Frontal cortex (tissue), 4 donors: ENCODE data around the gene UBR3. TPM values are rescaled to one million over a fixed set of nuclear protein-coding genes. Genes with fewer than 3 reads are reported as not detected.

Source experiments
- DNase-seq, 2 donors: peaks; one replicate each; pipeline ENCODE4 v3.0.0; 2012; ENCODE audit warnings: low spot score in 2 of 2
- FAIRE-seq: peaks from 2 replicates; lab custom pipeline; 2012; peaks lifted over from hg19 to GRCh38; lab: Jason Lieb, UNC
- total RNA-seq: library from RNA; depleted of rRNA; stranded (reverse); fragments of >200 nt; gene quantifications from one replicate; pipeline ENCODE4 v1.2.3, GENCODE V29; 2014
- donor health status: control.
- donor health status: control.
- donor health status: control.

Gene UBR3
- total RNA-seq, 1 donor from 2014 or later: 109 TPM

DNA sequence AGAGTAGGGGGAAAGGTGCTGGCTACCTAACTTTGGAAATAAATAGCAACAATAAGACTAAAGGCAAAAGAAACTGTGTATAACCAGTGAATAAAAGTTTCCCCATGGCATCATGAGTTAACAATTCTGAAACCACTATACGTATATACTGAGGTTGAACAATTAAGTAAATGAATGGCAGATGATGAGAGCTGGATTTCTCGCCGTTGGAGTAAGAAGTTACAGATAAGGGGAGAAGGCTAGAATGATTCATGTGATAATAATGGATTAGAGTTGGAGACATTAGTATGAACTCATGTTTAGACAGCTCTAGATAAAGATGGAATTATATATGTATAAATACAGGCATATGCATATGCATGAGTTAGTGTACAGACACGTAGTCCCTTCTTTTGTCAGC, 152.7 kb downstream of the UBR3 start:
- no peak for FAIRE-seq

DNA sequence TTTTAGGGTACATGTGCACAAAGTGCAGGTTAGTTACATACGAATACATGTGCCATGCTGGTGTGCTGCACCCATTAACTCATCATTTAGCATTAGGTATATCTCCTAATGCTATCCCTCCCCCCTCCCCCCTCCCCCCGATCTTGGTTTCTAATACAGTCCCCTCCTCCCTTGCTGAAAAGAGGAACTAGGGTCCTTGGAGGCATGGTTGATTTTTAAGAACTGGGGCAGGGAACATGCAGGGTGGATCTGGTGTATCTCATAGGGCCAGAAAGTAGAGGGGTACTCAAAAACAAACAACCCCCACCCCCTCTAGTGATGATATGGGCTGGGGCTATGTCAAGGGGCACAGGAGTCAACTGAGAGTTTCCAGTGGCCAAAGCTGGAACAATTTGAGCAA, 153.4 kb downstream of the UBR3 start:
- no peak for FAIRE-seq

More for the DNA sequence above, 152.7 kb downstream of the UBR3 start:
- DNase-seq: no peak

DNA sequence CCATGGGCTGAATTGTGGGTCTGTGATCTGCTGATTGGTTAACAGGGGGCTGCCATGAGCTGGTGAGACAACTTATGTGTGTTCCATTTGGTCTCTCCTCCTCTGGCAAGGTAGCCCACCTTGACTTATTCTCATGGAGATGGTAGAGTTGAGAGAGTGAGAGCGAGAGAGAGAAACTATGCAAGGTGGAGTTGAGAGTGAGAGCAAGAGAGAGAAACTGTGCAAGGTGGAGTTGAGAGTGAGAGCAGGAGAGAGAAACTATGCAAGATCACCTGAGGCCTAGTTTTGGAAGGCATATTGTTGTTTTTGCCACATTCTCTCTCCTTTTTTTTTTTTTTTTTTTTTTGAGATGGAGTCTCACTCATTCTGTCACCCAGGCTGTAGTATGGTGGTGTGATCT, 155.7 kb downstream of the UBR3 start:
- FAIRE-seq: no peak
- DNase-seq: no peak

More for the DNA sequence above, 153.4 kb downstream of the UBR3 start:
- DNase-seq: no peak

DNA sequence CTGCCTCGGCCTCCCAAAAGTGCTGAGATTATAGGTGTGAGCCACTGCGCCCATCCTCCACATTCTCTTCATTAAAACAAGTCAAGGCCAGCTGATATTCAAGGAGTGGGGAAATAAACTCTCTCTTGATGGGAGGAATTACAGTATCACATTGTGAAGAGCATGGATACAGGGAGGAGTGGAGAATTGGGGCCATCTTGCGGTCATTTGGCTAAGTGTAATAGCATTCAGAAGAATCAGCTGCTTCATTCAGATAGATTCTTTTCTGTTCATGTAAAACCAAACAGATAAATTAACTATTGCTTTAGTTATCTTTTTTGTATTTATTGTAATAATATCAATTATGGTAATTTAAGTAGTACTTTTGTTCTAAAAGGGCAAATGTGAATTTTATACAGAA, 156.3 kb downstream of the UBR3 start:
- peak; percentile 72 for FAIRE-seq
- no peak for DNase-seq

DNA sequence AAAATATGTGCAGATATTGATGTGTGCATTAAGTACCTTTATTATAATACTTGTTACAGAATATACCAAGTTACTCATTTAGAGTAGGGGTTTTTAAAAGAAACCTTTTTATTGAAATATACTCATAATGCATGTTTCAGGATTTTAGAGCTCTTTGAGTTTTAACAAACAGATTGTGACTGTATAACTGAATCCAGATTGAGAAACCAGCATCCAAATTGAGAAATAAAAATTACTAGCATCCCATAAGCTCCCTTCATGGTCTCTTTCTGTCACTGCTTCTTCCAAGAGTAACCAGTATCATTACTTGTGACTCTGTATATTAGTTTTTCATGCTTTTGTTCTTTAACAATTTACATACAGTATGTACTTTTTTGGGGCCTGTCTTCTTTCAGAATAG, 156.9 kb downstream of the UBR3 start:
- DNase-seq (no peak), FAIRE-seq (no peak)

DNA sequence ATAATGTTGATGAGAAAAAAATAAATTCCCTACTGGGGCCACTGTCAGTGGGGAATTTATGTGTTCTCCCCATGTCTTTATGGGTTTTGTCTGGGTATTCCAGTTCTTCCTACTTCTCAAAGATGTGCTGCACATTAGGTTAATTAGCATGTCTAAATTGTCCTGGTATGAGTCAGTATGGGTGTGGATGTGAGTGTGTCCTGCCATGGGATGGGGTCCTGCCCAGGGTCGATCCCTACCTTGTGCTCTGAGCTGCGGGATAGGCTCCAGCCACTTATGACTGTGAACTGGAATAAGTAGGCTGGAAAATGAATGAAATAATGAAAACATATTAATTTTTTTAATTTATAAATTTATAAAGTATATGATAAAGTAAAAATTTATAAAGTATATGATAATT, 167.5 kb downstream of the UBR3 start:
- DNase-seq (no peak), FAIRE-seq (no peak)

DNA sequence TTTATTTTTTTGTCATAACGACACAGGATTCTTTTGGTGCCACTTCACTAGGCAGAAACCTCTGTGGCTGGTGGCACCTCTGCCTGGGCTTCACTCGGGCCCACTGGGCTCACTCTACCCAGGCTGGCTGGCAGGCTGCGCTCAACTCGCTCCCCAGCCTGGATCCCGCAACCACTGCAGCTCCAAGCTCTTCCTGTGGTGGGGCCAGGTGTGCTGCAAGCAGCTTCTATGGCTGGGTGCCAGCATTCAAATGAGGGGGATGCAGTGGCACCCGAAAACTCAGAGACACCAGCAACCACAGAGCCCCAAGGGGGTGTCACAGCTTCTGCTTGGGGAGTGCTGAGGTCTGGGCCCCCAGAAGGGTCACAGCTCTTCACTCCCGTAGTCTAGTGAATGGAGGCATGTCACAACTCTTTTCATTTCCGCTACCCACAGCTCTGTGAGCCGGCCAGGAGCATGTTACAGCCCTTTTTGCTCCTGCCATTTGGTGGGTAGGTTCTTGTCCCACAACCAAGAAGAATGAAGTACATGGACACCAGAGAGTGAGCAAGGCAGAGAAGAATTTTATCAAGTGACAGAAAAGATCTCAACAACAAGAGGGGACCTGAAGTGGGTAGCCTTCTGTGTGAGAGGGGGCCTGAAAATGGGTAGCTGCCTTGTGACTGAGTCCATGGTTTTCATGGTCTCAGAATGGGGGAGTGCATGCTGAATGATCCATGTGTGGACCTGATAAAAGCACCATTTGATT, 170.1 kb downstream of the UBR3 start:
- FAIRE-seq: no peak
- DNase-seq: no peak

DNA sequence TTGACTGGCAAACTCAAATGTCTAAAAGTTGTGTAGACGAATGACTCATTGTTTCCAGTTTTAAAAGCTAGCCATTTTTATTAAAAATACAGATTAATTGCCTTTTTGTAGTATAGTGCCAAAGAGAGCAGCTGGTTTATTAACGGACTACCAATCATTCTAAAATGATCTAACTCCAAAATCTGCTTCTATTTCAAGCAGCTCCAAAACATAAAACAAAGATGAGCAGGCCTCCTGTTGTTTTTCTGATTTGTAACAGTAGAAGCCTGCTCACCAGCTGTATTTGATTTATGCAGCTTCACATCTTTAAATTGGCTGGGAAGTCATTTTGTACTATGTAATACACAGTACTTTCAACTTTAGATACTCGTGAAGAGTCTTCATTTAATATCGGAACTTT, 171.8 kb downstream of the UBR3 start:
- no peak for FAIRE-seq
- DNase-seq: no peak

DNA sequence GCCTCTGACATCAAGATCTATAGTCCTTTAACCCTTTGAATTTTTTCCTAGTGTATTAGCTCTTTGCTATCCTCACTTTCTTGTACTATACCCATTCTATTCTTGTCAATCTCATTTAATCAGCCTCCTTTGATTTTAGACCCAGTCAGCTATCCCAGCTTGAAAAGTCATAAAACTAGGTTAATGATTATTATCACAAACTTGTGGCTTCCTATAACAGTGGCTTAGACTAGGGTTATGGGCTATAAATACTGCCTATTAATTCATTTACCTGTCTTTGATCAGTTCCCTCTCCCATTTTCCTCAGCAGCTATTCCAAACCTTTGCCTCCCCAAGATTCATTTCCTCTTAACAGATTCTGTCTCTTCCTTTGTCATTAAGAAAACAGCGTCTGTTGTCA, 174.8 kb downstream of the UBR3 start:
- DNase-seq (no peak), FAIRE-seq (no peak)

DNA sequence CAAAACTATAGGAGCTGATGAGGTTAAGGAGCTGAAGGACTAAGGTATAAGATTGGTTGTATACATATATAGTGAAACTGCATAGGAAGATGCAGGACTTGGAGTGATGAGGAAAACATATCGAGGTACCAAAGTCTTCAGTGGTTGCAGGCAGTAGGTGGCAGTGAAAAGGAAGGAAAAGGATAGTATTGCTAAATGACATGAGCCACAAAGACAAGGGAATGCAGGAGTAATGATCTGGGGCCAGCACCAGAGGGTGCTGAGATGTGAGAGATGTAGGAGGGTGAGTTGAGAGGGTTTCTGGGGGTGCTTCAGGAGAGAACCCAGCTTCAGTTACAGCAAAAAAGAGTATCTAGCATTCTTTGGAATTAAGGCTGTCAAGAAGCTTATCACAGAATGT, 178.4 kb downstream of the UBR3 start:
- DNase-seq (no peak), FAIRE-seq (no peak)

DNA sequence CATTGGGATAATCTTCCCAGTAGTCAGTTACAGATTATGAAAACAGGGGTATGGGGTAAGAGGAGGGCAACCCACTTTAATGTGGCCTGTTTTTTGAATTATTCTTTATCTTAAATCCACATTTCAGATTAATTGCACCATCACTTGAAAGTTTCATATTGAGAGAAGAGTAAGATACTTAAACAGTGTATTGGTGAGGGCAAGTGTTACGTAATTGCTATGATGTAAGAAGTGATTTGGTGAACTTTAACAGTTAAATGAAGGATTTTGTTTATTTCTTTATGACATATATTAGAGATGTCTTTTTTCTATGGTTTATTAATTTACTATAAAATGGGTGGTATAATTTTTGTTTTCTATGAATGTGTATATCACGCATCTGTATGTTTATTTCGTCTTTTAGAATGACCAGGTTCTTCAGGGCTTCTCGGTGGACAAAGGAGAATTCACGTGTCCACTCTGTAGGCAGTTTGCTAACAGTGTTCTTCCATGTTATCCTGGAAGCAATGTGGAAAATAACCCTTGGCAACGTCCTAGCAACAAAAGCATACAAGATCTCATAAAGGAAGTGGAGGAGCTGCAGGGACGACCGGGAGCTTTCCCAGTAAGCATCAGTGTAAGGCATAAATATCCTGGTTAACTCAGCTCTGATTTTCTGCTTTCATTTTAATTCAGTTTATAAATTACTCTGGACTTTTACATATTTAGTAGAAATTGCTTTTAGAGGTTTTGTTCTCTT, 179.5 kb downstream of the UBR3 start:
- FAIRE-seq (no peak), DNase-seq (no peak)

DNA sequence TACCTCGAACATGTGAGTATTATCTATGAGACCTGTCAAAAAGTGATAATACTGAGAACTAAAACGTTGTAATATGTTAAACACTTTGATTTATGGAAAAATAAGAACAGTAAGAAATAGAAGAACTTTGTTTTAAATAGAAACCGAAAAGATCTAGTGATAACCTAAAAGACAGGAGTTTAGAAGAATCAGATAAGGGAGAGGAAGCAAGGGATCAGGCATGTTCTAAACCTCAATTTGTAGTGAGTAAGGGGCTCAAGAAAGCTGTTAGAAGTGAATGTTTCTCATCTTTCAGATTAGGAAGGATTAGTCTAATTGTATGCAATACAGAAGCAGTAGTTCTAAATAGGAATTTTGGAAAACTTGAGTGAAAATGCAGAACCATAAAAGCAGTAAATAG, 182.0 kb downstream of the UBR3 start:
- FAIRE-seq: no peak
- no peak for DNase-seq

DNA sequence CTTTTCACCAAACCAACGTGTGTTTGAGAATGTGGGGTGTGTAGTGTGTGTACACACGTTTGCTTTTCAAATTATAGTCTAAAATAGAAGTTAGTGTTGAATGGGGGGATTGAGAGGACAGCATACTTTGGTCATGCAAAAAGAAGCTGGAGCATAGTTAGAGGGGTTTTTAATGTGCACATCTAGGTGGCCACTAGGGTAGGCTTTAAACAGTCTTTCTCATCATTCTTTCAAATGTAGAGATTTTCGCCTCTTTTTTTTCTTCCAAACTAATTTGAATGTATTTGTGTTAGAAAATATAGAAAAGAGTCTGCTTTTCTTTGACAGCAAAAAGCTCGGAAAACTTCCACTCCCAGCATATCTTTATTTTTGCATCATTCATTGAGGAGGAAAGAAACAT, 185.5 kb downstream of the UBR3 start:
- DNase-seq (no peak), FAIRE-seq (no peak)

DNA sequence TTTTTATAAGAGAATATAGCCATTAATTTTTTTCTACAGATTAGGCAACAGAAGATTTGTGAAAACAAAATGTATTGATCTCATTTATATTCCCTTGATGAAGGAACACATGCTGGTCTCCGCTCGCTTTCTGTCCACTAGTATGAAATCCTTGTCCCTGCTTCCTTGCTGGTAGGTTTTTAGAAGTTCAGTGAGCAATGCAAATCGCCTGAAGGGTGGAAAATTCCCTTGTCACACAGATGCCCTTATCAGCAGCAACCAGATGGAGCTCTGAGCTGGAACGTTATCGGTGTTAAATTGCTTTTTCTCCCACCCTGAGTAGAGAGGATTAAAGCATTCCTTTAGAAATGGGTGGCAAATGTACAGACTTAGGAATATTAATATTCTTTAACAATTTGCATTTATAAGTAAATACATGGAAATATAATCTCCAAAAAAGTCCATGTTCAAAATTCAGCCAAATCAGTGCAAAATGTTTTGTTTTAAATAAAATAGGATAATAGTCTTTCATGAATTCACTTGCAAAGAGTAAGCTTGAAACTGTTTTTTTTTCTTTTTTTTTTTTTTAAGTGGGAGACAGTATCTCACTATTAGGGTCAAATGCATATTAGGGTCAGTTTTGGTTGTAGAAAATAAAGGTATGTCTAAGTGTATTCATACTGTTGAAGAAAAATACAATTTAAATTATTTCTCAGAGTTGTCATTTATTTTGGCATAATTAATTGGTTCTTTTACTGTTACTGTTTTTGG, 186.7 kb downstream of the UBR3 start:
- FAIRE-seq: peak; percentile 68

DNA sequence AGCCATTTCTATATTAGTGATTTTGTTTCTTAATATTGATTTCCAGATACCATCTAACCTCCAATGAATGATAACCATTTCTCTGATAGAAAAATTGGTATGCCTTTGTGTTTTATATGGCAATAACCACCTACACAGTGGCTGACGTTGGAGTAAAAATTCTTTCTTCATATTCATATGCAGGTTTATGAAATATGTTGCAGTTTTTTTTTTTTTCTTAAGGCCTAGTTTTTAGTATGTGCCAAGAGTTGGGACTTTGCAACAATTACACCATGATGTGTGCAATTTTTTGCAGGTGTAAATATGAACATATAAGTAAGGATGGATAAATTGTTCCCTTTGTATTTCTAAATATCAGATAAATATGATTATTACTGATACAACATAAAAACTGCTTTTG, 187.5 kb downstream of the UBR3 start:
- DNase-seq (no peak), FAIRE-seq (no peak)

More for the DNA sequence above, 186.7 kb downstream of the UBR3 start:
- DNase-seq: no peak

DNA sequence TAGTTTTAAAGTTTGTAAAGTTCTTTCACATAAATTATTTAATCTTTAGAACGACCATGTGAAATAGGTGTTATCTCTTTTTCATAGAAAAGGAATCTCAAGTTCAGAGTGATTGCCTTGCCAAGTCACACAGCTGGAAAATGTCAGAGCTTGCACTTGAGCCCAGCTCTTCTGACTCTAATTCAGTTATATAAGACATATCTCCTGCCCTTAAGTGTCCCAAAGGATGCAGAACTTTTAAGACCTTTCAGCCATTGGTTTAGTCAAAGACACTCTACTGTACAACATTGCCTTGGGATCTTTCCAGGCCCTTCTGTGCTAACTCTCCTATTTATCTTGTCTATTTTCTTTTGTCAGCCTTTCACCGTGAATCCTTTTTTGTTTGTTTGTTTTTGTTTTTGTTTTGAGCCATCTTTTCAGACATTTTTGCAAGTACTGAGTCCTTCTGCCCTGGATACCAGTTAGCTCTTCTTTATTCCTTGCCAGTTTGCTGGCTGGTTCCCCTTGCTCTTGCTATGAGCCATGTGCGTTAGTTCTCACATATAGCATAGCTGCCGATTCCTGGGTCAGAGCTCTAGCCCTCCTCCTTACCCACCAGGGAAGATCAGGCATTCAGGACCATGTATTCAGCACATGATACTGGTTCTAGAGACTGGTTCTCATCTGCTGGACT, 190.7 kb downstream of the UBR3 start:
- DNase-seq: no peak

DNA sequence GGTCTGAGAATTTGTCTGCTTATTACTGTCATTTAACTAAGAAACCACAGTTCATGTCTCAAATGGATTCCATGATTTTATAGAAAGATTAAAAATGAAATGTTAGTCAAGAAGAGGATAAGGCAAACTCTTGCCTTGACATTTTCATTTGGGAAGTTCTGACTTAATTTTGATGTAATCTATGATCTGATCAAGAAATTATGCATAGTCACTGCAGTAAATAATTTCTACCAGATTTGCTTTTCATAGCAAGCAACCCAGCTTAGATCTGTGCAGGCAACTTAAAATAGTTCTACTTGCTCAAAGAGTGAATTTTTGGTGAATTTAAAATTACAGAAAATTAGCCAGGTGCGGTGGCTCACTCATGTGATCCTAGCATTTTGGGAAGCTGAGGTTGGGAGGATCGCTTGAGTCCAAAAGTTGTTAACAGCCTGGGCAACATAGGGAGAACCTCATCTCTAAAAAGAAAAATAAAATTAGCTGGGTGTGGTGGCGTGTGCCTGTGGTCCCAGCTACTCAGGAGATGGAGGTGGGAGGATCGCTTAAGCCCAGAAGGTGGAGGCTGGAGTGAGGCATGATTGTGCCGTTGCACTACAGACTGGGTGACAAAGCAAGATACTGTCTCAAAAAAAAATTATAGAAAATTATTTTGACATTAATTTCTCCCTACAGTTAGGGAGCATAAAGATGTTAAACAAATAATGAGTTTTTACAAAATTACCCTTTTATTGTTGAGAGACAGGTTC, 192.0 kb downstream of the UBR3 start:
- FAIRE-seq: no peak
- DNase-seq: no peak

More for the DNA sequence above, 190.7 kb downstream of the UBR3 start:
- FAIRE-seq: no peak

DNA sequence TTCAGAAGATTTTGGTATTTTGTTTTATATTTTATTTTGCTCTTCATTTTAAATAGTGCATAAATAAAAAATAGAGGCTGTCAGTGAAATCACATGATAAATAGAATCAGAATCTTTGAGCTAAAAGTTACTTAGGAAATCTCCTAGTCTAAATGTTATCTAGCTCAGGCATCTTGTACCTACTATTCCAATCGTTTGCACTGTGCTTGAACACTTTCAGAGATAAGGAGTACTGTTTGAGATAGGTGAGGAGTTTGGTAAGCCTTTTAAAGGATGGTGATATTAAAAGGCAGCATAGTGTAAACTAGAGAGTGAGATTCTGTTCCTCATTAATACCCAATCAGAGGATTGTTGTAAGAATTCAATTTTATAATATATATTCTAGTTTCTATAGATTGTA, 193.5 kb downstream of the UBR3 start:
- FAIRE-seq: no peak

DNA sequence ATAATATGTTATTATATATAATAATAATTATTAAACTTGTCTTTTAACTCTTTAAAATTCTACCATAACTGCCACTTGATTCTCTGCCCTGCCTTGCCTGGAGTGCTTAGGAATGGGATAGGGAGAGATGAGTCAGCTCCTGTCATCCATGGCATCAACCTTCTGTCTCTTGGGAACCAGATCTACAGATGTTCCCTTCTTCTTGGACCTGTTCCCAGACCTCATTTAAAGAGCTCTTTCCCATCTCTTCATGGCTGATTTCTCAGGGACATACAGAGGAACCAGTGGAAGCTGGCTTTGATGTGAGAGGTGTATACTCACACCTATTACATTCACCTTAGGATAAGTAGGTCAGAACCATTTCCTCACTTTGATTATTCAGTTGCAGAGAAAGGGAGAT, 195.4 kb downstream of the UBR3 start:
- FAIRE-seq (no peak), DNase-seq (no peak)

More for the DNA sequence above, 193.5 kb downstream of the UBR3 start:
- no peak for DNase-seq

DNA sequence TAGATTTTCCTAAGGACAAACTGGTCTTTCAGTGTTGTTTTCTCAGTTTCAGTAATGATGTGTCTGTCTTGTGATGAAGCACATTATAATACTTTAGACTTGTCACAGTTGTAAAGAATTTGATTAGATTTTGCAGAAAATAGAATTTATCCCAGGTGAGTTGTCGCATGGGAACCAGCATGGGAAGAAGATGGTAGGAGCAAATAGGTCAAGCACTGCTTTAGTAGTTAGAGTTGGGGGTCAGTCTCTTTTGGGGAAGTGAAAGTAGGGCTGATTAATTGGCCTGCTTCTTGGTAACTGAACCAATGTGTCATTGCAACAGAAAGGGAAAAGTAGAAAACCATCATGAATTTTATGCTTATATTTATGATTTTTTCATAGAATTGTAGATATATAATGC, 197.5 kb downstream of the UBR3 start:
- FAIRE-seq: no peak

More for the DNA sequence above, 197.5 kb downstream of the UBR3 start:
- DNase-seq: no peak
